HepG2 (cell line): ENCODE measurements around the gene TM9SF4. TPM values are rescaled to one million over a fixed set of nuclear protein-coding genes. Genes with fewer than 3 reads are reported as not detected.

ENCODE experiments used
- FOXP4 ChIP-seq: sonication (generic); formaldehyde crosslinking; IDR thresholded peaks from 2 replicates; pipeline ENCODE4 v1.4.0; 2020; ENCODE audit warnings: missing genetic modification reagents
- HDAC6 ChIP-seq: fragments of 200-600 bp; sonication (generic); IDR thresholded peaks from 2 replicates; pipeline ENCODE4 v1.7.0; 2017; ENCODE audit warnings: mild to moderate bottlenecking, antibody characterized with exemption, low read length, low read depth
- HOMEZ ChIP-seq: IDR thresholded peaks from 2 replicates; pipeline ENCODE4 v1.6.1; 2016; ENCODE audit warnings: low read depth
- KDM5A ChIP-seq: fragments of 200-600 bp; sonication (generic); IDR thresholded peaks from 2 replicates; pipeline ENCODE4 v1.7.0; 2018; ENCODE audit warnings: antibody characterized with exemption, mild to moderate bottlenecking, low read length, borderline replicate concordance
- KLF13 ChIP-seq: sonication (generic); formaldehyde crosslinking; IDR thresholded peaks from 2 replicates; pipeline ENCODE4 v1.4.0; 2020; ENCODE audit warnings: mild to moderate bottlenecking, missing genetic modification reagents
- MNT ChIP-seq: fragments of 450-650 bp; IDR thresholded peaks from 2 replicates; pipeline ENCODE4 v1.6.1; 2016
- RBAK ChIP-seq: sonication (generic); formaldehyde crosslinking; IDR thresholded peaks from 2 replicates; pipeline ENCODE4 v1.5.1; 2020; ENCODE audit warnings: mild to moderate bottlenecking, missing genetic modification reagents
- SAFB2 ChIP-seq: sonication (generic); formaldehyde crosslinking; IDR thresholded peaks from 2 replicates; pipeline ENCODE4 v1.5.1; 2020; ENCODE audit warnings: missing genetic modification reagents, low read depth, mild to moderate bottlenecking, borderline replicate concordance
- TMF1 ChIP-seq: sonication (generic); formaldehyde crosslinking; IDR thresholded peaks from 2 replicates; pipeline ENCODE4 v1.8.1; 2022; ENCODE audit warnings: low read depth, missing genetic modification reagents
- ZBTB39 ChIP-seq: sonication (generic); formaldehyde crosslinking; IDR thresholded peaks from 2 replicates; pipeline ENCODE4 v1.5.0; 2020; ENCODE audit warnings: missing genetic modification reagents
- ZNF143 ChIP-seq: sonication (generic); formaldehyde crosslinking; IDR thresholded peaks from 2 replicates; pipeline ENCODE4 v1.4.0; 2020; ENCODE audit warnings: missing genetic modification reagents
- ZNF570 ChIP-seq: sonication (generic); formaldehyde crosslinking; IDR thresholded peaks from 2 replicates; pipeline ENCODE4 v1.4.0; 2020; ENCODE audit warnings: mild to moderate bottlenecking, missing genetic modification reagents, borderline replicate concordance
- ZNF616 ChIP-seq: sonication (generic); formaldehyde crosslinking; IDR thresholded peaks from 2 replicates; pipeline ENCODE4 v1.5.0; 2020; ENCODE audit warnings: low read depth, mild to moderate bottlenecking, missing genetic modification reagents
- ZNF709 ChIP-seq: sonication (generic); formaldehyde crosslinking; IDR thresholded peaks from 2 replicates; pipeline ENCODE4 v1.5.0; 2020; ENCODE audit warnings: mild to moderate bottlenecking, missing genetic modification reagents
- ZNF749 ChIP-seq: sonication (generic); formaldehyde crosslinking; IDR thresholded peaks from 2 replicates; pipeline ENCODE4 v1.8.0; 2022; ENCODE audit warnings: mild to moderate bottlenecking, missing genetic modification reagents, moderate library complexity, borderline replicate concordance
- ZNF766 ChIP-seq: sonication (generic); formaldehyde crosslinking; IDR thresholded peaks from 2 replicates; pipeline ENCODE4 v1.5.0; 2020; ENCODE audit warnings: missing genetic modification reagents, borderline replicate concordance
- polyA plus RNA-seq, 8 experiments: library from polyadenylated mRNA; depleted of rRNA in 3 of 8; stranded (reverse) in 7 of 8; unstranded in 1 of 8; fragments of >200 nt; fragmentation: Illumina TruSeq in 4 of 8; extraction: Trizol in 4 of 8; gene quantifications; 2 replicates each; pipeline versions ENCODE4 v1.2.1 to v1.2.3, GENCODE V29; 2011 to 2016; ENCODE audit warnings: low read depth in 4 of 8, missing spikeins in 1 of 8, mixed read lengths in 1 of 8; ENCODE audit not compliant: insufficient read depth in 1 of 8
- total RNA-seq, 5 experiments: library from RNA; depleted of rRNA; stranded (reverse); fragments of >200 nt; fragmentation: Illumina TruSeq; extraction: Trizol; gene quantifications; 2 replicates each; pipeline ENCODE4 v1.2.3, GENCODE V29; 2016; ENCODE audit warnings: low read depth in 1 of 5
- TF ChIP-seq, protein P1 (sequence below): sonication (generic); IDR thresholded peaks from 2 replicates; pipeline ENCODE4 v1.6.1; 2016; ENCODE audit warnings: low read depth, borderline replicate concordance

The TM9SF4 gene
- total and polyA plus RNA-seq, 2 of the 13 experiments (the other 11 are each of a cell fraction or from before 2014, with no cell fraction given), result 53.5 to 171 TPM

DNA sequence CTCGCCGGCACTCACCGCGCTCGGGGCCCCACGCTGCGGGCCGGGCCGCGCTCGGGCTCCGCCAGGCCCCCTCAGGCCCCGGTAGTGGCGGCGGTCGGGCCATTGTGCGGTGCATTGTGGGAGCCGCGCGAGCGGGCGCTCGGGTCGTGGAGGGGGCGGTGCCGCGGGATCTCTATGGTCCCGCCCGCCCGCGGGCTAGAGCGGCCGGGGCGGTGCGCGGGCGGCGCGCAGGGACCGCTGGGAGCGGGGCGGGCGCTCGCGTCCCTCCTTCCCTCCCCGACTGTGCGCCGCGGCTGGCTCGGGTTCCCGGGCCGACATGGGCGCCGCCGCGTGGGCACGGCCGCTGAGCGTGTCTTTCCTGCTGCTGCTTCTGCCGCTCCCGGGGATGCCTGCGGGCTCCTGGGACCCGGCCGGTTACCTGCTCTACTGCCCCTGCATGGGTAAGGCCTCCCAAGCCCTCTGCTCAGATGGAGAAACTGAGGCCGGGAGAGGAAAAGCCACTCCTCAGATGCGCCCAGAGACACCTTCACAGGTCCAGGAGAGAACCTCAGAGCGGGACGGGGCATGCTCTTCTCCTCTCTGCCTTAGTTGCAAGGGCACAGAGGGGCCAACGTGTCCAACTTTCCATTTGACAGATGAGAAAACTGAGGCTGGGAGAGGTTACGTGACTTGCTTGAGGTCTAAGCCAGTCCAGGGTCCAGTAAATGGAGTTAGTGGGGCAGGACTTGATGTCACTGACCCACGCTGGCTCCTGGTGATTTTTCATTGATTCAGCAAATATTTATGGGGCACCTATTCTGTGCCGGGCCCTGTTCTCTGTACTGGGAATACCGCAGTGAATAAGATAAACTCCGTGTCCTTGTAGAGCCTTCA, 98.3 kb downstream of the TM9SF4 start, which contains the start of the genes PLAGL2 and POFUT1 (continued):
- TF ChIP-seq ZNF749, result 0 out of 2 replicates have a peak, but pooled peaks have one; percentile 49
- TF ChIP-seq HDAC6, result peak; percentile 53; the same call in 1 of the 2 replicates
- TF ChIP-seq ZBTB39 (CRISPR knock-in tag), result peak; percentile 90
- TF ChIP-seq ZNF766 (CRISPR knock-in tag), result peak; percentile 94
- peak; percentile 54 for TF ChIP-seq FOXP4 (CRISPR knock-in tag)
- peak; percentile 95; the same call in 1 of the 2 replicates for TF ChIP-seq SAFB2
- no peak for TF ChIP-seq ZNF570 (CRISPR knock-in tag)
- TF ChIP-seq ZNF143 (CRISPR knock-in tag), result peak; percentile 87
- TF ChIP-seq KDM5A, result peak; percentile 77
- TF ChIP-seq ZNF616, result peak; percentile 86; the same call in 1 of the 2 replicates
- TF ChIP-seq RBAK (CRISPR knock-in tag), result no peak
- TF ChIP-seq ZNF709 (CRISPR knock-in tag), result peak; percentile 77
- TF ChIP-seq MNT, result no peak
- TF ChIP-seq, protein P1, sequence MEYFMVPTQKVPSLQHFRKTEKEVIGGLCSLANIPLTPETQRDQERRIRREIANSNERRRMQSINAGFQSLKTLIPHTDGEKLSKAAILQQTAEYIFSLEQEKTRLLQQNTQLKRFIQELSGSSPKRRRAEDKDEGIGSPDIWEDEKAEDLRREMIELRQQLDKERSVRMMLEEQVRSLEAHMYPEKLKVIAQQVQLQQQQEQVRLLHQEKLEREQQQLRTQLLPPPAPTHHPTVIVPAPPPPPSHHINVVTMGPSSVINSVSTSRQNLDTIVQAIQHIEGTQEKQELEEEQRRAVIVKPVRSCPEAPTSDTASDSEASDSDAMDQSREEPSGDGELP, result peak; percentile 25; the same call in 1 of the 2 replicates
- peak; percentile 47; the same call in 1 of the 2 replicates for TF ChIP-seq HOMEZ (CRISPR knock-in tag)
- peak; percentile 96 for TF ChIP-seq KLF13 (CRISPR knock-in tag)
- peak; percentile 88; the same call in 1 of the 2 replicates for TF ChIP-seq TMF1 (CRISPR knock-in tag)
